Suppressor macrophage treated with lipopolysaccharide for 1 hour (primary cell): ENCODE results near the gene ROCK2.
"Not testable (repeated sequence)": the region's sequence is repeated elsewhere in the genome, so short reads cannot be mapped to it uniquely, and the experiment has no call there.

Source experiments
- DNase-seq, 3 donors: peaks; one replicate each; pipeline ENCODE4 v3.0.0-alpha.2; 2020 to 2022

The ROCK2 gene

GRCh38 chr2:11339508-11340083 lies 4.8 kb downstream of the ROCK2 start:
- DNase-seq = no peak

GRCh38 chr2:11338580-11338979 lies 5.9 kb downstream of the ROCK2 start:
- DNase-seq = no peak

GRCh38 chr2:11337909-11338308 lies 6.5 kb downstream of the ROCK2 start:
- DNase-seq = no peak

- no peak for DNase-seq
Observed at GRCh38 chr2:11336189-11336588, 8.2 kb downstream of the ROCK2 start.

- no peak for DNase-seq
Observed at GRCh38 chr2:11333427-11334183, 10.8 kb downstream of the ROCK2 start.

GRCh38 chr2:11332596-11332995 lies 11.8 kb downstream of the ROCK2 start:
- no peak for DNase-seq

GRCh38 chr2:11330457-11331142 lies 13.8 kb downstream of the ROCK2 start:
- peak in 1 of 3 donors; percentile 38 for DNase-seq

- DNase-seq = peak in 1 of 3 donors; percentile 59
Observed at GRCh38 chr2:11329776-11330175, 14.7 kb downstream of the ROCK2 start.

- not testable (repeated sequence) for DNase-seq
Observed at GRCh38 chr2:11328522-11328921, 15.9 kb downstream of the ROCK2 start.

- no peak for DNase-seq
Observed at GRCh38 chr2:11327871-11328270, 16.6 kb downstream of the ROCK2 start.

- no peak for DNase-seq
Observed at GRCh38 chr2:11326677-11327211, 17.7 kb downstream of the ROCK2 start.

GRCh38 chr2:11325961-11326676 lies 18.3 kb downstream of the ROCK2 start:
- DNase-seq = no peak

- DNase-seq = no peak
Observed at GRCh38 chr2:11321847-11322246, 22.6 kb downstream of the ROCK2 start.

- DNase-seq = no peak
Observed at GRCh38 chr2:11320698-11321492, 23.5 kb downstream of the ROCK2 start.

- no peak for DNase-seq
Observed at GRCh38 chr2:11319939-11320338, 24.5 kb downstream of the ROCK2 start.

- no peak for DNase-seq
Observed at GRCh38 chr2:11315074-11315705, 29.2 kb downstream of the ROCK2 start.

- DNase-seq = peak in 1 of 3 donors; percentile 24
Observed at GRCh38 chr2:11314487-11314886, 29.9 kb downstream of the ROCK2 start.

- DNase-seq = no peak
Observed at GRCh38 chr2:11312770-11313471, 31.5 kb downstream of the ROCK2 start.

- no peak for DNase-seq
Observed at GRCh38 chr2:11311543-11311942, 32.9 kb downstream of the ROCK2 start.

- DNase-seq = peak in 2 of 3 donors; percentile 43 to 47
Observed at GRCh38 chr2:11310212-11310611, 34.2 kb downstream of the ROCK2 start.

GRCh38 chr2:11309706-11310105 lies 34.7 kb downstream of the ROCK2 start:
- DNase-seq = no peak
